OCI-LY1 (cell line): ENCODE data around the gene MPZL1.

Experiments
- CTCF ChIP-seq: fragments of 200-600 bp; sonication (generic), shearing (Covaris generic); IDR thresholded peaks from 2 replicates; pipeline ENCODE4 v1.5.1; 2017; ENCODE audit warnings: mild to moderate bottlenecking, antibody characterized with exemption, low read length, moderate library complexity, mixed read lengths
- EZH2 ChIP-seq: fragments of 200-600 bp; sonication (generic), shearing (Covaris generic); IDR thresholded peaks from 2 replicates; pipeline ENCODE4 v1.8.0; 2017; ENCODE audit warnings: borderline replicate concordance, mixed run types, mild to moderate bottlenecking, antibody characterized with exemption, low read length, moderate library complexity, mixed read lengths

GRCh38 chr1:167703557-167703956 is 18.2 kb upstream of the MPZL1 start:
- no peak for TF ChIP-seq CTCF
- TF ChIP-seq EZH2 = no peak
